GM12892 (cell line): ENCODE measurements around the gene CHSY3.

Source experiments
- POLR2A ChIP-seq: IDR thresholded peaks from 2 replicates; pipeline ENCODE4 v1.6.1; 2011; ENCODE audit warnings: low read depth, low read length, control low read depth
- POLR2AphosphoS5 ChIP-seq: IDR thresholded peaks from 2 replicates; pipeline ENCODE4 v1.6.1; 2011; ENCODE audit warnings: low read depth, low read length, control low read depth

- TF ChIP-seq POLR2A: no peak
- no peak for TF ChIP-seq POLR2AphosphoS5
Measured at GRCh38 chr5:130092991-130093390, 188.7 kb downstream of the CHSY3 start.
